ENCODE measurements around the gene RNF17.

- TF ChIP-seq CTCF (IDR thresholded peaks at IDR 0.05; ENCODE audit: insufficient read depth, low read depth, low read length) (no peak), EZH2 (IDR thresholded peaks at IDR 0.05; ENCODE audit: insufficient read depth, low read length) (no peak)
Measured at GRCh38 chr13:24894277-24894971, 130.5 kb downstream of the RNF17 start.

All from astrocyte (in vitro differentiated cells and primary cell).